ENCODE data around the gene GRB10. TPM values are rescaled to one million over a fixed set of nuclear protein-coding genes. Genes with fewer than 3 reads are reported as not detected.

Gene GRB10
- polyA plus RNA-seq, 1 donor from 2014 or later: 78.4 TPM

DNA sequence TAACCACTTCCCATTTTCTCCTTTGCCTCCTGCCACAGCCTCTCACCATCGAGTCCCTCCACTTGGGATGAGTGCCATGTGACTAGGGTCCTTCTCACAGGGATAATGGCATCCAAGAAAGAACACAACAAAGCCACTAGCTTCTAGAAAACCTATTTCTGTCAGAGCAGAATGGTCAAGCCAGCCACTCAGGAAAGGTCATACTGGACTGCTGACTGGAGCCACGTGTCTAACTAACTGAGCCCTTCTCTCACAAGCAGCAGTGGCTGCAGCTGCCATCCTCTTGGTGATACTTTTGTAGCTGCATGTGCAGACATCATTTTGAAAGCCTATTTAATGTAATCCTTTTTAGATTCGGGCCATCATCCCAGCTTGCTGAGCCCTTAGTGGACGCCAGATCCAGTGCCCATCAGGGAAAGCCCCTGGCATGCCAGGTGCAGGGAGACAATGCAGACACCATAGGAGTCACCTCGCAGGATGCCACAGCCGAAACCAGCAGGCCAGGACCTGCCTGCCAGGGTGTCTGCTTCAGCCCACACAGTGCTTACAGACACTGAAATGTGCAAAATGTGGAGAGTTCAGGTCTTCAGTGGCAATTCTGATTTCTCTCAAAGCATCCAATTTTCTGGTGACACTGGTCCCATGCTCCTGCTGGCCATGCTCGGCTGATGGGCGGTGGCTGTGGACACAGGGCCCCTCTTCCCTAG, 119.1 kb downstream of the GRB10 start:
- Histone ChIP-seq H3K36me3 (ENCODE audit: insufficient read depth, low read length) (no peaks in the 10 kb centered on the region), H3K27ac (ENCODE audit: low read length) (no peak overlapping the region), H3F3A (ENCODE audit: insufficient read depth, low read length, poor library complexity, severe bottlenecking) (no peaks in the 10 kb centered on the region), H3K9me3 (ENCODE audit: low read length) (no peaks in the 10 kb centered on the region), H3K9ac (ENCODE audit: low read length) (no peak overlapping the region), H3K79me2 (replicated peaks; ENCODE audit: insufficient read depth, low read length) (no peaks in the 10 kb centered on the region), H3K4me2 (ENCODE audit: low read length) (no peak overlapping the region), H4K20me1 (ENCODE audit: insufficient read depth) (no peaks in the 10 kb centered on the region), H2AFZ (ENCODE audit: low read depth, low read length) (no peak overlapping the region), H3K27me3 (ENCODE audit: insufficient read depth, low read depth, low read length) (no peaks in the 10 kb centered on the region), H3K9me2 (ENCODE audit: insufficient read depth, low read length) (no peaks in the 10 kb centered on the region), H3K4me3 (ENCODE audit: low read length) (no peak overlapping the region)
- TF ChIP-seq, protein P1, sequence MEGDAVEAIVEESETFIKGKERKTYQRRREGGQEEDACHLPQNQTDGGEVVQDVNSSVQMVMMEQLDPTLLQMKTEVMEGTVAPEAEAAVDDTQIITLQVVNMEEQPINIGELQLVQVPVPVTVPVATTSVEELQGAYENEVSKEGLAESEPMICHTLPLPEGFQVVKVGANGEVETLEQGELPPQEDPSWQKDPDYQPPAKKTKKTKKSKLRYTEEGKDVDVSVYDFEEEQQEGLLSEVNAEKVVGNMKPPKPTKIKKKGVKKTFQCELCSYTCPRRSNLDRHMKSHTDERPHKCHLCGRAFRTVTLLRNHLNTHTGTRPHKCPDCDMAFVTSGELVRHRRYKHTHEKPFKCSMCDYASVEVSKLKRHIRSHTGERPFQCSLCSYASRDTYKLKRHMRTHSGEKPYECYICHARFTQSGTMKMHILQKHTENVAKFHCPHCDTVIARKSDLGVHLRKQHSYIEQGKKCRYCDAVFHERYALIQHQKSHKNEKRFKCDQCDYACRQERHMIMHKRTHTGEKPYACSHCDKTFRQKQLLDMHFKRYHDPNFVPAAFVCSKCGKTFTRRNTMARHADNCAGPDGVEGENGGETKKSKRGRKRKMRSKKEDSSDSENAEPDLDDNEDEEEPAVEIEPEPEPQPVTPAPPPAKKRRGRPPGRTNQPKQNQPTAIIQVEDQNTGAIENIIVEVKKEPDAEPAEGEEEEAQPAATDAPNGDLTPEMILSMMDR (IDR thresholded peaks at IDR 0.05; ENCODE audit: poor library complexity, severe bottlenecking): no peak
- TF ChIP-seq POLR2AphosphoS5 (IDR thresholded peaks at IDR 0.05) (no peak), MXI1 (conservative IDR thresholded peaks at IDR 0.05; ENCODE audit: poor library complexity, severe bottlenecking) (no peak), EZH2 (IDR thresholded peaks at IDR 0.05; ENCODE audit: borderline replicate concordance, insufficient read depth, low read length, poor library complexity, severe bottlenecking) (no peak), TAF1 (IDR thresholded peaks at IDR 0.05; ENCODE audit: low read depth) (no peak), SMC3 (conservative IDR thresholded peaks at IDR 0.05; ENCODE audit: poor library complexity) (no peak), EP300 (conservative IDR thresholded peaks at IDR 0.05; ENCODE audit: poor library complexity, severe bottlenecking) (no peak), RAD21 (conservative IDR thresholded peaks at IDR 0.05) (no peak)
- TF ChIP-seq, protein P2, sequence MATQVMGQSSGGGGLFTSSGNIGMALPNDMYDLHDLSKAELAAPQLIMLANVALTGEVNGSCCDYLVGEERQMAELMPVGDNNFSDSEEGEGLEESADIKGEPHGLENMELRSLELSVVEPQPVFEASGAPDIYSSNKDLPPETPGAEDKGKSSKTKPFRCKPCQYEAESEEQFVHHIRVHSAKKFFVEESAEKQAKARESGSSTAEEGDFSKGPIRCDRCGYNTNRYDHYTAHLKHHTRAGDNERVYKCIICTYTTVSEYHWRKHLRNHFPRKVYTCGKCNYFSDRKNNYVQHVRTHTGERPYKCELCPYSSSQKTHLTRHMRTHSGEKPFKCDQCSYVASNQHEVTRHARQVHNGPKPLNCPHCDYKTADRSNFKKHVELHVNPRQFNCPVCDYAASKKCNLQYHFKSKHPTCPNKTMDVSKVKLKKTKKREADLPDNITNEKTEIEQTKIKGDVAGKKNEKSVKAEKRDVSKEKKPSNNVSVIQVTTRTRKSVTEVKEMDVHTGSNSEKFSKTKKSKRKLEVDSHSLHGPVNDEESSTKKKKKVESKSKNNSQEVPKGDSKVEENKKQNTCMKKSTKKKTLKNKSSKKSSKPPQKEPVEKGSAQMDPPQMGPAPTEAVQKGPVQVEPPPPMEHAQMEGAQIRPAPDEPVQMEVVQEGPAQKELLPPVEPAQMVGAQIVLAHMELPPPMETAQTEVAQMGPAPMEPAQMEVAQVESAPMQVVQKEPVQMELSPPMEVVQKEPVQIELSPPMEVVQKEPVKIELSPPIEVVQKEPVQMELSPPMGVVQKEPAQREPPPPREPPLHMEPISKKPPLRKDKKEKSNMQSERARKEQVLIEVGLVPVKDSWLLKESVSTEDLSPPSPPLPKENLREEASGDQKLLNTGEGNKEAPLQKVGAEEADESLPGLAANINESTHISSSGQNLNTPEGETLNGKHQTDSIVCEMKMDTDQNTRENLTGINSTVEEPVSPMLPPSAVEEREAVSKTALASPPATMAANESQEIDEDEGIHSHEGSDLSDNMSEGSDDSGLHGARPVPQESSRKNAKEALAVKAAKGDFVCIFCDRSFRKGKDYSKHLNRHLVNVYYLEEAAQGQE (IDR thresholded peaks at IDR 0.05; ENCODE audit: borderline replicate concordance): no peak

DNA sequence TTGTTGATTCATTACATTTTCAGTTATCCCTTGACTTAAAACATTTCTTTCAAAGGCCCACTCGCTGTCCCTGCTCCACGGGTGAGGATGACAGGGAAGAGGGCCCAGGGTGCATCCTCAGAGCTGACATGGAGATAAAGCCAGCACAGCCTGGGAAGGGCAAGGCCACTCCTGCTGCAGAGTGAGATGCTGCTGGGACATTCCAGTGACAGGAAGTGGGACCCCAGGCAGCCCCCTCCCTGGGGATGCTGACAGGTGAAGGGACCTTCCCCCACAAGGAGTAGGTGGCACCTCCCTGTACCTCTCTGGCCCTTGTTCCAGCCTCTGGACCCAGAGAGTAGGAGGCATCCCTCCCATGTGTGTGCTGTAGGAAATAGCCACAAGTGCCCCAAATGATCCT, 119.7 kb downstream of the GRB10 start:
- no peak overlapping the region for H3K4me2 ChIP-seq (ENCODE audit: low read length)
- H3K9me3 ChIP-seq (ENCODE audit: low read length): no peaks in the 10 kb centered on the region
- H3K36me3 ChIP-seq (ENCODE audit: insufficient read depth, low read length): no peaks in the 10 kb centered on the region
- H3K9me2 ChIP-seq (ENCODE audit: insufficient read depth, low read length): no peaks in the 10 kb centered on the region
- no peak overlapping the region for H3K9ac ChIP-seq (ENCODE audit: low read length)
- no peaks in the 10 kb centered on the region for H3K79me2 ChIP-seq (replicated peaks; ENCODE audit: insufficient read depth, low read length)
- TF ChIP-seq SMC3 (conservative IDR thresholded peaks at IDR 0.05; ENCODE audit: poor library complexity): no peak
- TF ChIP-seq, protein P2 (IDR thresholded peaks at IDR 0.05; ENCODE audit: borderline replicate concordance): no peak
- no peak for TF ChIP-seq EZH2 (IDR thresholded peaks at IDR 0.05; ENCODE audit: borderline replicate concordance, insufficient read depth, low read length, poor library complexity, severe bottlenecking)
- no peak for TF ChIP-seq MXI1 (conservative IDR thresholded peaks at IDR 0.05; ENCODE audit: poor library complexity, severe bottlenecking)
- TF ChIP-seq RAD21 (conservative IDR thresholded peaks at IDR 0.05): no peak
- TF ChIP-seq TAF1 (IDR thresholded peaks at IDR 0.05; ENCODE audit: low read depth): no peak
- TF ChIP-seq POLR2AphosphoS5 (IDR thresholded peaks at IDR 0.05): no peak
- no peaks in the 10 kb centered on the region for H3F3A ChIP-seq (ENCODE audit: insufficient read depth, low read length, poor library complexity, severe bottlenecking)
- no peaks in the 10 kb centered on the region for H3K27me3 ChIP-seq (ENCODE audit: insufficient read depth, low read depth, low read length)
- H3K27ac ChIP-seq (ENCODE audit: low read length): no peak overlapping the region
- H4K20me1 ChIP-seq (ENCODE audit: insufficient read depth): no peaks in the 10 kb centered on the region
- H3K4me3 ChIP-seq (ENCODE audit: low read length): no peak overlapping the region
- H2AFZ ChIP-seq (ENCODE audit: low read depth, low read length): no peak overlapping the region
